Erythroblast (primary cell): Measurements from ENCODE around the gene TNP1.

ENCODE experiments used
- GATA1 ChIP-seq: IDR thresholded peaks from 2 replicates; pipeline ENCODE4 v1.6.1; 2011; ENCODE audit warnings: low read depth, mild to moderate bottlenecking, control low read depth, low read length, moderate library complexity
- POLR2A ChIP-seq: IDR thresholded peaks from 2 replicates; pipeline ENCODE4 v1.6.1; 2011; ENCODE audit warnings: mild to moderate bottlenecking, low read length

GRCh38 chr2:216862628-216863398 is 2.9 kb upstream of the TNP1 start:
- TF ChIP-seq POLR2A = no peak
- TF ChIP-seq GATA1 = no peak
